Measurements from ENCODE around the gene BGLAP. TPM values are rescaled to one million over a fixed set of nuclear protein-coding genes. Genes with fewer than 3 reads are reported as not detected.

BGLAP gene
- total and polyA plus RNA-seq, 2 donors (not counting 1 experiment from before 2014, with no cell fraction given), result 3.1 to 7.4 TPM

DNA sequence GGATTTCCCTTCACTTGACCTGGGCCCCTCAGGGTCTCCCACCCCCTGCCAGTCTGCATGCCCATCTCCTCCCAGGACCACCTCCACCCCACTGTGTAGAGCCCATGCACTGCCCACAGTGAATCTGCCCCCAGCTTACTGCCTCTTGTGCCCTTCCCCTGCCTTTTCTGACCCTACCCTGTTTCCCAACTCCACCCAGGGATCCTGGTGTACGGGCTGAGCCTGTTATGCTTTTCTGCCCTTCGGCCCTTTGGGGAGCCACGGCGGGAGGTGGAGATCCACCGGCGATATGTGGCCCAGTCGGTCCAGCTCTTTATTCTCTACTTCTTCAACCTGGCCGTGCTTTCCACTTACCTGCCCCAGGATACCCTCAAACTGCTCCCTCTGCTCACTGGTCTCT, 44.1 kb downstream of the BGLAP start:
- POLR2A ChIA-PET, result interaction anchor here (0.5 kb wide), 1 partner anchor 1005 kb away, joined by 5 read pairs; no protein-coding TSS in a partner anchor
- intact Hi-C loops (cut with micrococcal nuclease), result no loop called here
- CTCF ChIA-PET, result interaction anchor here (0.6 kb wide), 1 partner anchor 694 kb away, joined by 3 read pairs; no protein-coding TSS in a partner anchor
- H3K4me3 ChIP-seq (ENCODE audit: control extremely low read depth in 1 of 5, extremely low read depth in 1 of 5, insufficient read depth in 1 of 5, low read depth in 2 of 5, low read length in 4 of 5), result no peak overlapping the region
- no peak for TF ChIP-seq EZH2 (IDR thresholded peaks at IDR 0.05; ENCODE audit: borderline replicate concordance, insufficient read depth, low read depth, low read length, poor library complexity, severe bottlenecking)
- TF ChIP-seq, protein P1, sequence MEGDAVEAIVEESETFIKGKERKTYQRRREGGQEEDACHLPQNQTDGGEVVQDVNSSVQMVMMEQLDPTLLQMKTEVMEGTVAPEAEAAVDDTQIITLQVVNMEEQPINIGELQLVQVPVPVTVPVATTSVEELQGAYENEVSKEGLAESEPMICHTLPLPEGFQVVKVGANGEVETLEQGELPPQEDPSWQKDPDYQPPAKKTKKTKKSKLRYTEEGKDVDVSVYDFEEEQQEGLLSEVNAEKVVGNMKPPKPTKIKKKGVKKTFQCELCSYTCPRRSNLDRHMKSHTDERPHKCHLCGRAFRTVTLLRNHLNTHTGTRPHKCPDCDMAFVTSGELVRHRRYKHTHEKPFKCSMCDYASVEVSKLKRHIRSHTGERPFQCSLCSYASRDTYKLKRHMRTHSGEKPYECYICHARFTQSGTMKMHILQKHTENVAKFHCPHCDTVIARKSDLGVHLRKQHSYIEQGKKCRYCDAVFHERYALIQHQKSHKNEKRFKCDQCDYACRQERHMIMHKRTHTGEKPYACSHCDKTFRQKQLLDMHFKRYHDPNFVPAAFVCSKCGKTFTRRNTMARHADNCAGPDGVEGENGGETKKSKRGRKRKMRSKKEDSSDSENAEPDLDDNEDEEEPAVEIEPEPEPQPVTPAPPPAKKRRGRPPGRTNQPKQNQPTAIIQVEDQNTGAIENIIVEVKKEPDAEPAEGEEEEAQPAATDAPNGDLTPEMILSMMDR (IDR thresholded peaks at IDR 0.05), result no peak
- Mint-ChIP-seq H3K4me3 (no peak overlapping the region), H3K4me1 (peaks cover 29% of the 10 kb centered on the region), H3K27me3 (no peaks in the 10 kb centered on the region), H3K27ac (no peak overlapping the region), H3K9me3 (ENCODE audit: insufficient read depth) (no peaks in the 10 kb centered on the region)
- H3K79me2 ChIP-seq (ENCODE audit: control insufficient read depth, insufficient read depth, low read length), result peaks cover 34% of the 10 kb centered on the region
- H3K9me3 ChIP-seq (ENCODE audit: control extremely low read depth in 1 of 3, control insufficient read depth in 2 of 3, insufficient read depth in 1 of 3, low read length in 2 of 3), result no peaks in the 10 kb centered on the region
- H4K20me1 ChIP-seq (ENCODE audit: control insufficient read depth, insufficient read depth, low read length, poor library complexity, severe bottlenecking), result peaks cover 5% of the 10 kb centered on the region
- peaks cover 19 to 27% of the 10 kb centered on the region in 2 donors for H3K4me1 ChIP-seq (ENCODE audit: control insufficient read depth in 2 of 2, insufficient read depth in 2 of 2, low read length in 2 of 2)
- H3K27me3 ChIP-seq (replicated peaks in 1 of 4; ENCODE audit: control extremely low read depth in 1 of 4, control insufficient read depth in 3 of 4, insufficient read depth in 4 of 4, low read length in 3 of 4), result no peaks in the 10 kb centered on the region
- H2AFZ ChIP-seq (ENCODE audit: insufficient read depth, low read depth, low read length, poor library complexity, severe bottlenecking), result no peak overlapping the region
- peaks cover 0 to 10% of the 10 kb centered on the region in 2 experiments for H3K36me3 ChIP-seq (replicated peaks in 1 of 2; ENCODE audit: control extremely low read depth in 1 of 2, control insufficient read depth in 1 of 2, extremely low read depth in 1 of 2, insufficient read depth in 2 of 2, low read length in 1 of 2)
- DNase-seq, result no peak
- 100% methylated on average over 2 of the region's 8 CpGs for WGBS (ENCODE audit: insufficient coverage)
- no peak overlapping the region for H3K27ac ChIP-seq (ENCODE audit: low read length in 2 of 2)
- no peak for ATAC-seq (ENCODE audit: low read depth)
- no peak overlapping the region for H3K9ac ChIP-seq (ENCODE audit: low read length)
- no peak overlapping the region for H3K4me2 ChIP-seq (replicated peaks; ENCODE audit: low read depth, low read length, poor library complexity, severe bottlenecking)

DNA sequence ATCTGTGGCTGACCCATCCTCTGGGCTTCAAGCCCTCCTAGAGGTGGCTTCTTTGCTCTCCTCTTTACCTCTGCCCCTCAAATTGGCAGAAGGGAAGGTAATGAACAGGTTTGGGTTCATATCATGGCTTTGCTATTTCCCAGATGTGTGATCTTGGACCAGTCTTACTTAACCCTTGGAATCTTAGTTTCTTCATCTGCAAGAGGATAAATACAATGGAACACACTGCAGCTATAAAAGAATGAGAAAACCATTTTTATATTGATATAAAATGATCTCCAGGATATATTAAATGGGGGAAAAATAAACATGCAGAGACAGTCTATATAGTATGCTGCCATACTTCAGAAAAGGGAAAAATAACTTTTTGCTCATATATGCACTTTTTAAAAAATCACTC, 47.9 kb downstream of the BGLAP start:
- peaks cover 3% of the 10 kb centered on the region for H3K79me2 ChIP-seq (ENCODE audit: control insufficient read depth, insufficient read depth, low read length)
- ChIA-PET POLR2A (no interaction called here), CTCF (no interaction called here)
- peaks cover 4 to 11% of the 10 kb centered on the region in 2 donors for H3K4me1 ChIP-seq (ENCODE audit: control insufficient read depth in 2 of 2, insufficient read depth in 2 of 2, low read length in 2 of 2)
- no peak overlapping the region for H2AFZ ChIP-seq (ENCODE audit: insufficient read depth, low read depth, low read length, poor library complexity, severe bottlenecking)
- H3K27me3 ChIP-seq (replicated peaks in 1 of 4; ENCODE audit: control extremely low read depth in 1 of 4, control insufficient read depth in 3 of 4, insufficient read depth in 4 of 4, low read length in 3 of 4), result no peaks in the 10 kb centered on the region
- no peaks in the 10 kb centered on the region for H3K9me3 Mint-ChIP-seq (ENCODE audit: insufficient read depth)
- no peak overlapping the region for H3K4me2 ChIP-seq (replicated peaks; ENCODE audit: low read depth, low read length, poor library complexity, severe bottlenecking)
- peaks cover 11% of the 10 kb centered on the region for H3K4me1 Mint-ChIP-seq
- H3K4me3 ChIP-seq (ENCODE audit: control extremely low read depth in 1 of 5, extremely low read depth in 1 of 5, insufficient read depth in 1 of 5, low read depth in 2 of 5, low read length in 4 of 5), result no peak overlapping the region
- no peak overlapping the region for H3K27ac Mint-ChIP-seq
- H3K9me3 ChIP-seq (ENCODE audit: control extremely low read depth in 1 of 3, control insufficient read depth in 2 of 3, insufficient read depth in 1 of 3, low read length in 2 of 3), result no peaks in the 10 kb centered on the region
- TF ChIP-seq EZH2 (IDR thresholded peaks at IDR 0.05; ENCODE audit: borderline replicate concordance, insufficient read depth, low read depth, low read length, poor library complexity, severe bottlenecking), result no peak
- intact Hi-C loops (cut with micrococcal nuclease), result loop anchor here (5.0 kb wide), 1 partner anchor 292 kb away; no protein-coding TSS in a partner anchor
- no peak overlapping the region for H3K9ac ChIP-seq (ENCODE audit: low read length)
- peaks cover 0 to 10% of the 10 kb centered on the region in 2 experiments for H3K36me3 ChIP-seq (replicated peaks in 1 of 2; ENCODE audit: control extremely low read depth in 1 of 2, control insufficient read depth in 1 of 2, extremely low read depth in 1 of 2, insufficient read depth in 2 of 2, low read length in 1 of 2)
- DNase-seq (no peak), ATAC-seq (ENCODE audit: low read depth) (no peak)
- H3K4me3 Mint-ChIP-seq, result no peak overlapping the region
- H3K27me3 Mint-ChIP-seq, result no peaks in the 10 kb centered on the region
- H3K27ac ChIP-seq (ENCODE audit: low read length in 2 of 2), result no peak overlapping the region
- no peaks in the 10 kb centered on the region for H4K20me1 ChIP-seq (ENCODE audit: control insufficient read depth, insufficient read depth, low read length, poor library complexity, severe bottlenecking)

Measured in B cell (primary cell).